ENCODE data around the gene ADM2. TPM values are rescaled to one million over a fixed set of nuclear protein-coding genes. Genes with fewer than 3 reads are reported as not detected.

Gene ADM2
- total RNA-seq, 4 donors from 2014 or later: 0.53 TPM; not detected in 3

DNA sequence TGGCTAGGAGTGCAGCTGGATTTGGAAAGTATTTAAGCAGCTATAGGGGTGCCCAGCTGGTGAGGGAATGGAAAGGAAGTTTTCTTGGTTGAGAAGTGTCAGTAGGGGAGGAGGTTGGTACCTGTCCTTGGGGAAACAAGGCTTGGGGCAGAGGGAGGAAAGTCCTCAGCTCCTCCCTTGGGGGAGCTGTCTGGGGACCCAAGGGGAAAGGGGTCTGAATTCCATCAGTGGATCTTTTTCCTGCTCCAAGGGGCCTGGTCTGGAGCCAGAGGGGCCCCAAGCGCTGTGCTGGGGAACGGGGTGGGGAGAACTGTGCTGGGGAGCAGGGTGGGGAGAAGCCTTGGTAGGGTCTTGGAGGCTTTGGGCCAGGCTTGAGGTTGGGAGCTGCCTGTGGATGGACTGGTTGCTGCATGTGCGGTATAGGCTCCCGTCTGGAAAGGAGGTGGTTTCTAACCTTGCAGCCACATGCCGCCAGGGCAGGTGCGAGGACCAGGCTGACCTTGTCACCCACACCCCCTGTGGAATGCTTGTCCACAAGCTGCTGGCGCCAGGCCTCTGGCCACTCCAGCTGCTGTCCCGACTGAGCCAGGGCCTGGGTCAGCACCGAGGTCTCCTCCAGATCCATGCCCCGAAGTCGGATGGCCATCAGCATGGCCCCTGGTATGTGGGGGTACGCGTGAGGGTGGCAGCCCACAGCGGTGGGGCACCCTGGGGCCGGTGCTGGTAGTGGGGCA, 47.5 kb downstream of the ADM2 start:
- H3K27ac ChIP-seq: peak overlapping the region; percentile 79 to 86 (median 82)
- H3K9me3 ChIP-seq: no peaks in the 10 kb centered on the region
- no peak for TF ChIP-seq POLR2A (IDR thresholded peaks at IDR 0.05)
- TF ChIP-seq, protein P1, sequence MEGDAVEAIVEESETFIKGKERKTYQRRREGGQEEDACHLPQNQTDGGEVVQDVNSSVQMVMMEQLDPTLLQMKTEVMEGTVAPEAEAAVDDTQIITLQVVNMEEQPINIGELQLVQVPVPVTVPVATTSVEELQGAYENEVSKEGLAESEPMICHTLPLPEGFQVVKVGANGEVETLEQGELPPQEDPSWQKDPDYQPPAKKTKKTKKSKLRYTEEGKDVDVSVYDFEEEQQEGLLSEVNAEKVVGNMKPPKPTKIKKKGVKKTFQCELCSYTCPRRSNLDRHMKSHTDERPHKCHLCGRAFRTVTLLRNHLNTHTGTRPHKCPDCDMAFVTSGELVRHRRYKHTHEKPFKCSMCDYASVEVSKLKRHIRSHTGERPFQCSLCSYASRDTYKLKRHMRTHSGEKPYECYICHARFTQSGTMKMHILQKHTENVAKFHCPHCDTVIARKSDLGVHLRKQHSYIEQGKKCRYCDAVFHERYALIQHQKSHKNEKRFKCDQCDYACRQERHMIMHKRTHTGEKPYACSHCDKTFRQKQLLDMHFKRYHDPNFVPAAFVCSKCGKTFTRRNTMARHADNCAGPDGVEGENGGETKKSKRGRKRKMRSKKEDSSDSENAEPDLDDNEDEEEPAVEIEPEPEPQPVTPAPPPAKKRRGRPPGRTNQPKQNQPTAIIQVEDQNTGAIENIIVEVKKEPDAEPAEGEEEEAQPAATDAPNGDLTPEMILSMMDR (IDR thresholded peaks at IDR 0.05 in 4 of 5, conservative IDR thresholded peaks at IDR 0.05 in 1 of 5): no peak
- in situ Hi-C loops (cut with MboI; ENCODE audit: low sequenced_read_pairs in 4 of 4): no loop called here
- peaks cover 35 to 49% (median 42%) of the 10 kb centered on the region in 3 donors for H3K27me3 ChIP-seq
- DNase-seq (no peak), ATAC-seq (no peak)
- intact Hi-C loops (cut with DNase I; ENCODE audit: low total_unique reads): loop anchor here (5.0 kb wide), 1 partner anchor 98 kb away; the partner anchor contains the start of gene ARSA
- H3K4me1 ChIP-seq: peaks cover 20 to 30% of the 10 kb centered on the region in 2 donors
- H3K36me3 ChIP-seq: peaks cover 0 to under 1% of the 10 kb centered on the region in 2 donors
- peak overlapping the region; percentile 54 to 70 (median 58) for H3K4me3 ChIP-seq

DNA sequence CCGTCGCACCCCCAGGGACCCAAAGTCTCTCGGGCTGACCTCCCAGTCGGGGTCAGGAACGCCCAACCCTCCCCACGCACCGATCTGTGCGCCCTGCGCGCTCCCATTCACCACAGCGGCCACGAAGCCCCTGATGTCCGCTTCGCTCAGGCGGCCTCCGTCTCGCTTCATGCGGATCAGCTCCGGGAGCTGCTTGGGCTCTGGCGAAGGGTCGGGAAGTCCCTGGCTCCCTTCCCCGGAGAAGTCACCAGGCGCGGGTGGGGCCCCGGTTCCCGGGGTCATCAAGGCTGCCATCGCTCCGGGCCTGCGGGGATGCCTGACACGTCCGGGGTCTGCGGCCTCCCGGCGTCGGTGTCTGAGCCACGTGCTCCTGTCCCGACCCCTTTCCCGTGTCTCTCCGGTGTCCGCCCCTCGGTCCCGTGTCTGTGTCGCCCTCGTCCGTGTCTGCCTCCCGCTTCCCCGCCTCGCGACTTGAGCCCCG, 48.1 kb downstream of the ADM2 start:
- peak overlapping the region; percentile 54 to 70 (median 58) for H3K4me3 ChIP-seq

DNA sequence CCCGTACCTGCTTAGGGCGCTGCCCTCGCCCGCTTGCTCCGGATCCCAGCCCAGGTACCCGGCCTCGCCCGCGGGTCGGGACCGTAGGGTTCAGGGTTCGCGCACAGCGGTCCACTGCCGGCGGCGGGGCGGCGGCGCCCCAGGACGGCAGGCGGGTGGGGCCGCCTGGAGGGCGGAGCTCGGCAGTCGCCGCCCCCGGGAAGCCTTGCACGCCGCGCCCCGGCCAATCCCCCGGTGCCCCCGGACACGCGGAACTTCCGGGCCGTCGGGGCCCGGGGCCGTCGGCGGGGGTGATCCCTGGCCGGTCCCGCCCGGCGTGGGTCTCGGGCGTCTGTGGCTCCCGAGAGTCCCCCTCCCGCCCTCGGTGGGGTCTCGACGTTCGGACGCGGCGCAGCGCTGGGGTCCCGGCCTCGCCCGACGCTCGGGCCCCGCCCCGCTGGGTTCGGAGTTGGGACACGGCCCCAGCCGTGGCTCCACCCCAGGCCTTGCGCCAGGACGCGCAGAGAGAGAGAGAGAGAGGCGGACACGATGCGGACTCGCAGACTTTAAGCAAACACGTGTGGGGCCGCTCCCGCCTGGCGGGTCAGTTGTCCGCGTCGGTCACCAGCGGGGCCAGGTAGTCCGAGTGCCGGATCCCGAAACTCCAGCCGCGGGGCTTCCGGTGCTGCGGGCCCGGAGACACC, 48.7 kb downstream of the ADM2 start, which contains the start of gene TYMP:
TYMP (minus strand) TSS at position 116 of the 683 bp plus-strand sequence. CDS start 303 bp downstream, outside the sequence.
- intact Hi-C loops (cut with DNase I; ENCODE audit: low total_unique reads) (loop anchor here (5.0 kb wide), 1 partner anchor 97 kb away; the partner anchor contains the start of gene ARSA), in situ Hi-C loops (cut with MboI; ENCODE audit: low sequenced_read_pairs in 4 of 4) (no loop called here)
- no peaks in the 10 kb centered on the region for H3K9me3 ChIP-seq
- ATAC-seq (peak in 1 of 2 donors; percentile 9), DNase-seq (peak in 1 of 2 donors; percentile 64)
- TF ChIP-seq, protein P1 (IDR thresholded peaks at IDR 0.05 in 4 of 5, conservative IDR thresholded peaks at IDR 0.05 in 1 of 5): no peak
- peak; percentile 72 to 82 for TF ChIP-seq POLR2A (IDR thresholded peaks at IDR 0.05)
- H3K27me3 ChIP-seq: peaks cover 43 to 55% (median 49%) of the 10 kb centered on the region in 3 donors
- H3K36me3 ChIP-seq: no peaks in the 10 kb centered on the region
- peaks cover 13 to 19% of the 10 kb centered on the region in 2 donors for H3K4me1 ChIP-seq
- H3K27ac ChIP-seq: peak within 1 kb of the TSS; percentile 79 to 86 (median 82)
- peak within 1 kb of the TSS; percentile 54 to 70 (median 58) for H3K4me3 ChIP-seq

More for the DNA sequence above, 48.1 kb downstream of the ADM2 start:
- H3K27ac ChIP-seq: peak overlapping the region; percentile 79 to 86 (median 82)
- in situ Hi-C loops (cut with MboI; ENCODE audit: low sequenced_read_pairs in 4 of 4) (no loop called here), intact Hi-C loops (cut with DNase I; ENCODE audit: low total_unique reads) (loop anchor here (5.0 kb wide), 1 partner anchor 98 kb away; the partner anchor contains the start of gene ARSA)
- no peak for ATAC-seq
- H3K36me3 ChIP-seq: no peaks in the 10 kb centered on the region
- no peaks in the 10 kb centered on the region for H3K9me3 ChIP-seq
- TF ChIP-seq POLR2A (IDR thresholded peaks at IDR 0.05): no peak
- TF ChIP-seq, protein P1 (IDR thresholded peaks at IDR 0.05 in 4 of 5, conservative IDR thresholded peaks at IDR 0.05 in 1 of 5): no peak
- H3K27me3 ChIP-seq: peaks cover 41 to 50% (median 48%) of the 10 kb centered on the region in 3 donors
- H3K4me1 ChIP-seq: peaks cover 18 to 25% of the 10 kb centered on the region in 2 donors
- DNase-seq: no peak

DNA sequence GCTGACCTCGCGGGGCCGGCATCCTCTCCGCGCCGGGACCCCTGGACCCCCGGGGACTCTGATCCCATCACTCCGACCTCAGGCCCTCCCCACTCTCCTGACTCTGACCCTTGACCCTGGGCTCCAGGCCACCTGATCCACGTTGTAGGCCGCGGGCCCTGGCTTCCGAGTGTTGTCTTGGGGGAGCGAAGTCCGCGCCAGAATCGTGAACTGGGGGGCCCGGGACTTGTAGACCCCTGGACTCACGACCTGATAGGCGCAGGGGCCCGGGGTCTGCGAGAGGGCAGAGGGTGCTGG, 49.2 kb downstream of the ADM2 start:
- Histone ChIP-seq H3K36me3 (no peaks in the 10 kb centered on the region), H3K27ac (peak overlapping the region; percentile 79 to 86 (median 82)), H3K27me3 (peaks cover 43 to 57% (median 49%) of the 10 kb centered on the region in 3 donors), H3K4me3 (peak overlapping the region; percentile 52 to 70 (median 58)), H3K9me3 (no peaks in the 10 kb centered on the region), H3K4me1 (peaks cover 13 to 18% of the 10 kb centered on the region in 2 donors)
- intact Hi-C loops (cut with DNase I; ENCODE audit: low total_unique reads) (no loop called here), in situ Hi-C loops (cut with MboI; ENCODE audit: low sequenced_read_pairs in 4 of 4) (no loop called here)
- TF ChIP-seq, protein P1 (IDR thresholded peaks at IDR 0.05 in 4 of 5, conservative IDR thresholded peaks at IDR 0.05 in 1 of 5): no peak
- no peak for TF ChIP-seq POLR2A (IDR thresholded peaks at IDR 0.05)
- no peak for ATAC-seq
- no peak for DNase-seq
